DMS153 (cell line): ENCODE data around the gene TMEM256.

ENCODE experiments used
- DNase-seq: peaks from one replicate; lab custom pipeline; 2025; lab: John Stamatoyannopoulos, UW

TMEM256 gene

GRCh38 chr17:7407485-7408251, 3.8 kb upstream of the TMEM256 start, which contains the start of gene NLGN2:
Gene NLGN2, plus strand, starts transcription at chr17:7407845. Its CDS starts 411 bp downstream, at chr17:7408256.
- no peak for DNase-seq

DNA sequence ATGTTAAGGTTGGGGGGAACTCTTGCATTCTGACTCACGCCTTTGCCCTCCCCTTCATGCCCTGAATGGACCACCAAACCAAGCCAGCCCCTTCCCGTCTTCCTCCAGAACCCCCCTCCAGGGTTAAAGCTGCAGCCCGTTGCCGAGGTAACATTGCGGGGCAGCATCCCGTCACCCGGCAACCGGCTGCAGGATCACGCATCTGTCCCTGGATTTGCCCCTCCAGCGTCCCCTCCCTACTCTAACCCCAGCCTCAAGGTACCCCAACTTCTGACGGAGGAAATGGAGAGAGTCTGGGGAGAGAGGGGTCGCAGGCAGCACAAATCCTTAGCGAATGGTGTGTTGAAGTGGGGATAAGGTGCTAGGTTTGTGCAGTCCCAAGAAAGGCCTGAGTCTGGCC, 3.2 kb upstream of the TMEM256 start:
- DNase-seq: no peak

- DNase-seq: no peak
Measured at GRCh38 chr17:7406235-7406825, 2.4 kb upstream of the TMEM256 start.

GRCh38 chr17:7405350-7406234, 1.7 kb upstream of the TMEM256 start:
- no peak for DNase-seq

- DNase-seq: no peak
Measured at GRCh38 chr17:7404737-7405349, 946 bp upstream of the TMEM256 start.

GRCh38 chr17:7403727-7403976, 245 bp downstream of the TMEM256 start:
- DNase-seq: no peak

DNA sequence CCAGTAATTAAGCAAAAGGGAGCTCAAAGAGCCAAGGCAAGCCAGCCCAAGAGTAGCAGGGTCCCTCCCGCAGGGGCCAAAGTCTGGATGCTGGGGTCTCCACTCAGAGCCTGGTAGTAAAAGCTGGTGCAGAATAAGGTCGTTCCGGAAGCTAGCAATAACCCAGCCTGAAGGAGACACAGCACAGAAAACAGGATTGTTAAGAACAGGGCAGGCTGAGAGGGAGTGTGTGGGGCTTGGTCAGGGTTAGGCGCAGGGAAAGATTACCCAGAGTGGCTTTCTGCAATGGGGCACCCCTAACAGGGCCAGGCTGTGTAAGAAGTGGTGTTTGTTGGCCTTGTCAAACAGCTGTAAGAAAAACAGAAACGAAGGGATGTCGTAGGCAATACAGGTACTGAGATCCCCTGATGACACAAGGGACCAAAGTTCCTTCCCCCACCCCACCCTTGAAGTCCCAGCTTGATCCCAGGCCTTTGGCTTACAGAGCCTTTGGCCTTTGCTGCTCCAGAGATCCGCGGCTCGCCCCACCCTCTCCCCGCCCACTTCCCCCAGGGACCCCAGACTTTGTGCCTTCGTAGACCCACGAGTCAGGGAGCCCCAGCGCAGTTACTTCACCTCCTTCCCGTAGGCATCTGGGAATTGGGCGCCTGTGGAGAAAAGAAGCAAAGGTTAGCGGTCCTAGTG, 712 bp downstream of the TMEM256 start:
- DNase-seq: no peak

DNA sequence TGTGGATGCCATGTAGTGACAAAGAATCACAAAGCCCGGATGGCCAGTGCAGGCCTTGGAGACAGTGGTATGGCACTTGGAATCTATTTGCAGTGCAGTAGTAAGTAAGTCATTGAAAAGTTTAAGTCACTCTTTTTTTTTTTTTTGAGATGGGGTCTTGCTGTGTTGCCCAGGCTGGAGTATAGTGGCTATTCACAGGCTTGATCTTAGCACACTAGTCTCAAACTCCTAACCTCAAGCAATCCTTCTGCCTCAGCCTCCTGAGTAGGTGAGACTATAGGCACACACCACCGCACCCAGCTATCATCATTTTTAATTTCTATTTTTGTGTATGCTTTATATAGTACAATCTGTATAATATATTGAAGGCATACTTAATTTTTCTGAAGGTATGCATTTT, 5.3 kb downstream of the TMEM256 start:
- no peak for DNase-seq

- DNase-seq: no peak
Measured at GRCh38 chr17:7396147-7396546, 7.8 kb downstream of the TMEM256 start.

DNA sequence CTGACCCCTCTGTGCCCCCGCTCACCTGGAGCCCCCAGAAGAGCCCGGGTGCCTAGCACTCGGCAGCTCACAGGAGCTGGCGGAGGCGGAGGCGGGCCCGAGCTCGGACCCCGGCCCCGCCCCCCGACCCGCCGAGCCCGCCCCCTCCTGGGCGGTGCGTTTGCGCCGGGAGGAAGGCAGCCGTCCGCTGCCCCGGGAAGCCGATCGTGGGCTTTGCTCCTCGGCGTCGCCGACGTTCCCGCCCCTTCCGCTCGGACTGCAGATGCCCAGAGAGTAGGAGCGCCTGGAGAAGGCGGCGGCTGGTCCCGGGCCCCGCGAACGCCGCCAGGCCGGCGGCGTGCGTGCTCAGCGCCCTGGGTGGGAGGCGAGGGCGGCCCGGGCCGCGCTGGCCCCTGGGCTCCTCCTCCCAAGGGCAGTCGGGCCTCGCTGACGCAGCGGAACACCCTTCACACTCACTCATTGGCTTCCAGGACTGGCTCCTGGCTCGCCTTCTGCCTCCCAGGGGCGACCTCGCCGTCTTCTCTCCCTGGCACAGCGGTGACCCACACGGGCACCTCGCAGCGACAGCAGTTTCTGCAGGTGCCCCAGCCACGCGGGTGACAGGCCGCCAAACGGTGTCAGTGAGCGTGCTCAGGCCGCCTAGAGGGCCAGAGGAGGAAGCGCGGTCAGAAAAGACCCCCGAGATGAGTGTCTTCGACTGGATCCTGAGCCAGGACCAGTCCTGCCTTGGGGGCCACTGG, 9.3 kb downstream of the TMEM256 start, which contains the start of gene PLSCR3:
Gene PLSCR3 (minus strand): TSS at position 74 of the 740 bp plus-strand sequence. CDS start 415 bp downstream, outside the sequence.
- peak; percentile 24 for DNase-seq

GRCh38 chr17:7393613-7394451, 10.1 kb downstream of the TMEM256 start:
- no peak for DNase-seq

DNA sequence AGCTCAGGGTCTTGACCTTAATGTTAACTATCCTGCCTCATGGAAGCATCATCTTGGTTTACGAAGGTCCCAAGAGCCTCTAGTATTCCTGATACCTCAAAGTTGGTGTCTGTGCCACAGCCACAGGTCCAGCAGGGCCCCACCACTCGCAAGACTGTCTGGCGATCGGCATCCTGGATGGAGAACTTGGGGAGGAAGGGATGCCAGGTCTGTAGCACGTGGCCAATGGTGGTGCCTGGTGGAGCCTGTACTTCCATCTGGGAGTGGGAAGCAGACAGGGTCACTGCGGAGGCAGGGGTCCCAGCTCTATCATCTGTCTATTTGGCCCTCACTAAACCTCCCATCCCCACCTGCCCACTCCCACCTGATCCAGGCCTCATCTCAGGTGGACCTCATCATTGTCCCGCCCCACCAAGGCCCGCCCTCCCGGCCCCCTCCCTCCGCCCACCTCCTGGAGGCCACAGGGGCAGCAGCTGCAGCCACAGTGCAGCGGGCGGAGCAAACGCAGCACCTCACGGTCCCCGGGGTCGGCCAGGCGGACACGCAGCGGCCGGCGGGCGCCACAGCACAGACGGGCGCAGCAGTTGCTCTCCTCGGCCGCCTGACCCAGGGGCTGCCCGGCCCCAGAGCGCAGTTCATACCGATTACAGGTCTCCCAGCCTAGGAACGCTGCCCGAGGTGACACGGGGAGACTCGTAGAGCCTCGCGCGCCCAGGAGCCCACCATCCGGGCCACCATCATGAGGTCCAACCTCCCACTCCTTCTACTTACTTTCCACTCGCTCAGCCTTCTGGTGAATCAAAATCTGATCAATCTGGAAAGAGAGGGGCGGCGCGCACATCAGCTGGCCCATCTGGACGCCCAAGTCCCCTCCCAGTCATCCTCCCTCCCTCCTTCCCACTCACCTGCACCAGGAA, 10.9 kb downstream of the TMEM256 start:
- no peak for DNase-seq

DNA sequence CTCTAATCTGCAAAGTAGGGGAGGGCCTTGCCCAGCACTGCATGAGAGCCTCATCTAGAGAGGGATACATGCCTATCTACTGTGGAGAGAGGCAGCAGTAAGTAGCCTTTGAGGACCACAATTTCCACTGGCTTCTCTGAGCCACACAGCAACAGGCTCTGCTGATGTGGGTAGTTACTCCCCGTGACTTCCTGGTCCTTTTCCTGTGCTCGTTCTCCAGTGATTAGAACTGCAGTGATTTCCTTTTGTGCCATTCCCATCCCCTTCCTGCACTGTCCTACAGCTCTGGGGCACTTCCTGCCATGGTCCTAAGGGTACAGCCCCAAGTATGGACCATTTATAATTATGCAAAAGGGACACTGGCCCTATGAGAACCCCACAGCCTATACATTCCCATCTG, 12.6 kb downstream of the TMEM256 start:
- no peak for DNase-seq

DNA sequence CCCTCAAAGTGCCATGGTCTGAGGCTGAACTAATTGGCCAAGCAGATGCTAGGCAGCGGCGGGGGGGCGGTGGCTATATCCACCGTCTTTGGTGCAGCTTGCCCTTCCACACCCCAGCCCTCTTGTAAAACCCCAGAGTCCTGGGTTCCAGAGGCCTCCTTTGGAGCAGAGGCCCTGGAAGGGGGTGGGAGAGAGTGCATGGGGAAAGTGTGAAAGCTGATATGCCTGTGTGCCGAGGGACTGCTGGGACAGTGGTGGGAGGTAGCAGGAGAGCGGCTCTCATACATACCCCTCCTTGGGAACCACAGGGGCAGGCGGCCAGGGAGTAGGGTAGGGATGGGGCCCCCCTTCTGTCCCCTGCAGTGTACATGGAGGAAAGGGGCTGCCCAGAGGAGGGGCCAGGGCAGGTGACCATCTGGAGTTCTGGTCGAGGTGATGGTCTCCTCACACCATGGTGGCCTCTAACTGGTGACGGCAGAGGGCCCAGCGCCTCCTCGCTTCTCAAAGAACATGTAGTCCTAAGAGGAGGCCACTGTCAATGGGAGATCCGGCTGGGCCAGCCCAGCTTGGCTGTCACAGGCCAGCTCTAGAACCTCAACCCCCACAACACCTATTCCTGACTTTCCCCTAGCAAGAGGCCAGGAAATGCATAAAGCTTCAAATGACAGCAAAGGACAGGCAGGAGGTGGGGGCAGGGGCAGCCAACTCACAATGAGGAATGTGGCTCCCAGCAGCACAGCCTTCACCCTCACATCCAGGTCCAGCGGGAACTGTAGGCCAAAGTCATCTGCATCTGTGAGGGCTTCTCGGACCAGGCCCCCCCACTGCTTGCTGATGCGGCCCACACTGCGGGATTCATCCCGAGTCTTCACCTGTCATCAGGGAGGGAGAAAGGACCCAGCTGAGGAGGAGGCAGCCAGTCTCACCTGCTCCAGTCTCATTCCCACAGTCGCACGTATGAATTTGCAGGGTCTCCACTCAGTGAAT, 13.7 kb downstream of the TMEM256 start:
- DNase-seq: no peak

GRCh38 chr17:7388856-7389255, 15.0 kb downstream of the TMEM256 start:
- no peak for DNase-seq

DNA sequence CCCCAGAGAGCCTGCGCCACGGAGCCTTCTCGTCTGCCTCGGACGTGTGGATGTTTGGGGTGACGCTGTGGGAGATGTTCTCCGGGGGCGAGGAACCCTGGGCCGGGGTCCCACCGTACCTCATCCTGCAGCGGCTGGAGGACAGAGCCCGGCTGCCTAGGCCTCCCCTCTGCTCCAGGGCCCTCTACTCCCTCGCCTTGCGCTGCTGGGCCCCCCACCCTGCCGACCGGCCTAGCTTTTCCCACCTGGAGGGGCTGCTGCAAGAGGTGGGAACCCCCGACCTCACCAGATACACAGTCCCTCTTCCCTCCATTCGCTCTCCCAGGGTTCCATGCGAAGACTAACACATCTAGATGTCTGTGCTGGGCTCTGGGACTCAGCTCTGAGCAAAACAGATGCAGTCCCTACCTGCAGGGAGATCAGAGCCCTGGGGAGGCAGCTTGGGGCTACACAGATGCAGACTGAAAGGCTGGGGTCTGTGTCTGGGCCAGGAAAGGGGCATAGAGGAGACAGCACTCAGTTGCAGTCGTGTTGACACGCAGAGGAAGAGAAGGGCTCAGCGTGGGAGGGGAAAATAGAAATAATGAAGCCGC, 19.3 kb downstream of the TMEM256 start:
- no peak for DNase-seq

DNA sequence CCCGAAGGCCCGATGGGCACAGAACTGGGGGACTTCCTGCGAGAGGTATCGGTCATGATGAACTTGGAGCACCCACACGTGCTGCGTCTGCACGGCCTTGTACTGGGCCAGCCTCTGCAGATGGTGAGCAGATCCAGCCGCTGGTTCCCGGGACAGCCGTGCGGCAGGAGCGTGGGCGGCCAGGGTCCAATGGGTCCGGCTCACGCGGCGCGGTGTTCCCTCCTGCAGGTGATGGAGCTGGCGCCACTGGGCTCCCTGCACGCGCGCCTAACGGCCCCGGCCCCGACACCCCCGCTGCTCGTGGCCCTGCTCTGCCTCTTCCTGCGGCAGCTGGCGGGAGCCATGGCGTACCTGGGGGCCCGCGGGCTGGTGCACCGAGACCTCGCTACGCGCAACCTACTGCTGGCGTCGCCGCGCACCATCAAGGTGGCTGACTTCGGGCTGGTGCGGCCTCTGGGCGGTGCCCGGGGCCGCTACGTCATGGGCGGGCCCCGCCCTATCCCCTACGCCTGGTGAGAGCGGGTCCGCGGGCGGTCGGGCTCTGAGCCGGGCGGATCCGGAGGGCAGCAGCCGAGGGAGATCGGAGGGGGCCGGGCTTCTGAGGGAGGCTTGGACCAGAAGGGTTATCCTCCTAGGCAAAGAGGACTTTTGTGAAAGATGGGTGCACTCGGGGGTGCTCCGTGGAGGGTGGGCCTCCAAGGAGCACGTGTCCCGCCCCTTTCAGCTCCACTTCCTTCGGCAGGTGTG, 20.0 kb downstream of the TMEM256 start:
- DNase-seq: no peak
